Measurements from ENCODE around the gene ARID2. TPM values are rescaled to one million over a fixed set of nuclear protein-coding genes. Genes with fewer than 3 reads are reported as not detected.

The ARID2 gene
- total and polyA plus RNA-seq, 2 donors from 2014 or later: 4.4 to 35.7 TPM

- no peak for TF ChIP-seq CTCF (IDR thresholded peaks at IDR 0.05; ENCODE audit: borderline replicate concordance, extremely low read depth, insufficient read depth)
- no peaks in the 10 kb centered on the region for H3K9me3 ChIP-seq (ENCODE audit: control insufficient read depth in 2 of 3, insufficient read depth in 1 of 3, low read length in 3 of 3)
- no peak for FAIRE-seq
- DNase-seq: no peak
- H3K36me3 ChIP-seq (ENCODE audit: control insufficient read depth in 2 of 3, insufficient read depth in 3 of 3, low read length in 3 of 3): no peaks in the 10 kb centered on the region
- no peak overlapping the region for H3K4me3 ChIP-seq (ENCODE audit: low read length in 3 of 3)
- no peak overlapping the region for H3K9ac ChIP-seq (ENCODE audit: low read length in 3 of 3)
- no peaks in the 10 kb centered on the region for H3K4me1 ChIP-seq (ENCODE audit: control insufficient read depth in 2 of 3, insufficient read depth in 2 of 3, low read depth in 1 of 3, low read length in 3 of 3)
- intact Hi-C loops (cut with DNase I): no loop called here
- no peak overlapping the region for H3K27ac ChIP-seq (ENCODE audit: low read depth in 2 of 2, low read length in 2 of 2)
- no peaks in the 10 kb centered on the region for H3K27me3 ChIP-seq (ENCODE audit: control insufficient read depth, insufficient read depth, low read length)
Measured at GRCh38 chr12:45712319-45712718, 17.2 kb upstream of the ARID2 start.

- Histone ChIP-seq H3K36me3 (ENCODE audit: control insufficient read depth in 2 of 3, insufficient read depth in 3 of 3, low read length in 3 of 3) (no peaks in the 10 kb centered on the region), H3K9me3 (ENCODE audit: control insufficient read depth in 2 of 3, insufficient read depth in 1 of 3, low read length in 3 of 3) (no peaks in the 10 kb centered on the region), H3K27me3 (ENCODE audit: control insufficient read depth, insufficient read depth, low read length) (no peaks in the 10 kb centered on the region), H3K4me1 (ENCODE audit: control insufficient read depth in 2 of 3, insufficient read depth in 2 of 3, low read depth in 1 of 3, low read length in 3 of 3) (no peaks in the 10 kb centered on the region), H3K4me3 (ENCODE audit: low read length in 3 of 3) (no peak overlapping the region), H3K27ac (ENCODE audit: low read depth in 2 of 2, low read length in 2 of 2) (no peak overlapping the region), H3K9ac (ENCODE audit: low read length in 3 of 3) (no peak overlapping the region)
- no peak for DNase-seq
- no peak for FAIRE-seq
- intact Hi-C loops (cut with DNase I): no loop called here
- no peak for TF ChIP-seq CTCF (IDR thresholded peaks at IDR 0.05; ENCODE audit: borderline replicate concordance, extremely low read depth, insufficient read depth)
Measured at GRCh38 chr12:45713078-45713477, 16.4 kb upstream of the ARID2 start.

GRCh38 chr12:45718306-45718705 is 11.2 kb upstream of the ARID2 start:
- Histone ChIP-seq H3K9ac (ENCODE audit: low read length in 3 of 3) (no peak overlapping the region), H3K36me3 (ENCODE audit: control insufficient read depth in 2 of 3, insufficient read depth in 3 of 3, low read length in 3 of 3) (no peaks in the 10 kb centered on the region), H3K4me3 (ENCODE audit: low read length in 3 of 3) (no peak overlapping the region), H3K4me1 (ENCODE audit: control insufficient read depth in 2 of 3, insufficient read depth in 2 of 3, low read depth in 1 of 3, low read length in 3 of 3) (peaks cover 0 to 8% (median 0%) of the 10 kb centered on the region in 3 donors), H3K27me3 (ENCODE audit: control insufficient read depth, insufficient read depth, low read length) (no peaks in the 10 kb centered on the region), H3K9me3 (ENCODE audit: control insufficient read depth in 2 of 3, insufficient read depth in 1 of 3, low read length in 3 of 3) (no peaks in the 10 kb centered on the region), H3K27ac (ENCODE audit: low read depth in 2 of 2, low read length in 2 of 2) (no peak overlapping the region)
- intact Hi-C loops (cut with DNase I): no loop called here
- no peak for FAIRE-seq
- TF ChIP-seq CTCF (IDR thresholded peaks at IDR 0.05; ENCODE audit: borderline replicate concordance, extremely low read depth, insufficient read depth): no peak
- DNase-seq: no peak

GRCh38 chr12:45720069-45720468 is 9.4 kb upstream of the ARID2 start:
- peaks cover 0 to 19% (median 2%) of the 10 kb centered on the region in 3 donors for H3K4me1 ChIP-seq (ENCODE audit: control insufficient read depth in 2 of 3, insufficient read depth in 2 of 3, low read depth in 1 of 3, low read length in 3 of 3)
- no peaks in the 10 kb centered on the region for H3K36me3 ChIP-seq (ENCODE audit: control insufficient read depth in 2 of 3, insufficient read depth in 3 of 3, low read length in 3 of 3)
- DNase-seq (no peak), FAIRE-seq (no peak)
- H3K4me3 ChIP-seq (ENCODE audit: low read length in 3 of 3): no peak overlapping the region
- no peak for TF ChIP-seq CTCF (IDR thresholded peaks at IDR 0.05; ENCODE audit: borderline replicate concordance, extremely low read depth, insufficient read depth)
- no peaks in the 10 kb centered on the region for H3K27me3 ChIP-seq (ENCODE audit: control insufficient read depth, insufficient read depth, low read length)
- no peaks in the 10 kb centered on the region for H3K9me3 ChIP-seq (ENCODE audit: control insufficient read depth in 2 of 3, insufficient read depth in 1 of 3, low read length in 3 of 3)
- H3K27ac ChIP-seq (ENCODE audit: low read depth in 2 of 2, low read length in 2 of 2): no peak overlapping the region
- intact Hi-C loops (cut with DNase I): no loop called here
- H3K9ac ChIP-seq (ENCODE audit: low read length in 3 of 3): no peak overlapping the region
